Measurements from ENCODE around the gene EMCN. TPM values are rescaled to one million over a fixed set of nuclear protein-coding genes. Genes with fewer than 3 reads are reported as not detected.

Gene EMCN
- total and polyA plus RNA-seq, 2 of the 8 experiments (the other 6 are each of a cell fraction or from before 2014, with no cell fraction given): not detected

- no peak for TF ChIP-seq E2F6 (IDR thresholded peaks at IDR 0.05)
Measured at GRCh38 chr4:100429616-100430015, 88.2 kb downstream of the EMCN start (continued).
